GM21529 (cell line): ENCODE results near the gene MDFIC.
"Not testable (repeated sequence)": the region's sequence is repeated elsewhere in the genome, so short reads cannot be mapped to it uniquely, and the experiment has no call there.

ENCODE experiments used
- ATAC-seq: cut with Tn5 transposase; IDR thresholded peaks from one replicate; pipeline ENCODE4 v1.9.1; 2021; ENCODE audit not compliant: unreplicated experiment

The MDFIC gene, protein sequence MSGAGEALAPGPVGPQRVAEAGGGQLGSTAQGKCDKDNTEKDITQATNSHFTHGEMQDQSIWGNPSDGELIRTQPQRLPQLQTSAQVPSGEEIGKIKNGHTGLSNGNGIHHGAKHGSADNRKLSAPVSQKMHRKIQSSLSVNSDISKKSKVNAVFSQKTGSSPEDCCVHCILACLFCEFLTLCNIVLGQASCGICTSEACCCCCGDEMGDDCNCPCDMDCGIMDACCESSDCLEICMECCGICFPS

DNA sequence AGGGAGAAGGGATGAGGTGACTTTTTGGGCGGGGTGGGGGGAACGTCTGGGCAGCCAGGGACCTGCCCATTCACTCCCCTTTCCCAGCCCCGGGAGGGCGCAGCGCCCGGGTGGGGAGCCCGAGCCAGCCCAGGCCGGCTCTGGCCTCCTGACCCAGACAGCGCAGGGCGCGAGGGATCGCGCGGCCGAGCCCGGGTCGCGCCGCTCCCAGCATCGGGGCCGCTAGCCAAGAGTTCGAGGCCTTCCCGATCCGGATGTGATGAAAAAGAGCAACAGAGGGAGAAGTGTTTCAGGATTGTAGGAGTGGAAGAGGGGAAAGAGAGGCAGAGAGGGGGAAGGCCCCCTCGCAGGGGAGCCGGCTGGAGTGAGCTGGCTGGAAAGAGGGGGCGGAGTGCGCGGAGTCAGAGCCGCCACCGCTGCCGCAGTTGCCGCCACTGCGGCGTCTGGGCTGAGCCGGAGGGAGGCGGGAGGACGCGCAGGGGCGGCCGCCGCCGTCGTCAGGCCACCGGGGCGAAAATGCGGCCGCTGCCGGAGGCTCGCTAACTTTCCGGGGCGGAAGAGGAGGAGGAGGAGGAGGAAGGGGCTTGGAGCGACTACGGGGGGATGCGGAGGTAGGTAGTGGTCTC lies at the start of gene MDFIC:
Gene MDFIC, plus strand, starts transcription at position 69 of the 626 bp plus-strand sequence. CDS start 940 bp downstream, outside the sequence.
- peak; percentile 33 for ATAC-seq

DNA sequence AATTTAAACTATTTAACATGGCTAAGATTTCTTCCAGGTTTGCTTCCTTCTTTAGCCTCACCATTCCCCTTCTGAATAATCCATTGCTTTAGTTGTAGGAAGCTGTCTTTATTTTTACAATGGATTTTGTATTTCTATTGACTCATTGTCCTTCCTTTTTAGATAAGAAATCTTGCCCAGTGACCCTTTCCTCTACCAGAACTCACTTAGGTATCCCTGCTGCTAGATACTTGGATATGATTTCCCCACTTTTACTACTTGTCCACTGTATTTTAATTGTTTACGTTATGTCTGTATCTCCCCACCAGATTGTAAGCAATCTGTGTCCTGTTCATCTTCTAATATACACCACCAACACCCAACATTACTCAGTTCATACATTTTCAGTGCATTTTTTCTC lies 47.7 kb upstream of the MDFIC start:
- ATAC-seq = no peak

DNA sequence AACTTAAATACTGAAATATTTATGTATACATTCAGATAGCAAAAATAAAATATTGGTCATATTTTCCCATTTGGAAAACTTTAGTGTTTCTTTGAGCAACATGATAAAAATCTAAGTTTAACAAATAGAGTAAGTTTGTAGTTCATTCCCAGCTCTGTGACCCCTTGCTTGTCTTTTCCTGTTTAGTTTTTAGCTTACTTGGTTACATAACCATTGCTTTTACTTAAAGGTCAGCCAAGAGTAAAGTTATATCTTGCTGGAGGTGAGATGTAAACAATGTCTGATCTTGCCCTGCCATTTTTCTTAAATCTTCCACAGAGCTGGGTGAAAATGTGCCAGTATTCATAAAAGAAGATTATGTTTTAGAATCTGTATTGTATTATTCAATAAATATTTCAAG lies 46.7 kb upstream of the MDFIC start:
- ATAC-seq = no peak

DNA sequence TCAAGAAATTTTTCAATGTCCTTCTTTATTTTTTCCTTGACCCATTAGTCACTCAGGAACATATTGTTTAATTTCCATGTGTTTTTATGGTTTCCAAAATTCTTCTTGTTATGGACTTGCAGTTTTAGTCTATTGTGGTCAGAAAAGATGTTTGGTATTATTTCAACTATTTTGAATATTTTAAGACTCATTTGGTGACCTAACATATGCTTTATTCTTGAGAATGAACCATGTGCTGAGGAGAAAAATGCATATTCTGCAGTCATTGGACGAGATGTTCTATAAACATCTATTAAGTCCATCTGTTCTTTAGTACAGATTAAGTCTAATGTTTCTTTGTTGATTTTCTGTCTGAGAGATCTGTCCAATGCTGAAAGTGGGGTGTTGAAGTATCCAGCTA lies 42.3 kb upstream of the MDFIC start:
- no peak for ATAC-seq

DNA sequence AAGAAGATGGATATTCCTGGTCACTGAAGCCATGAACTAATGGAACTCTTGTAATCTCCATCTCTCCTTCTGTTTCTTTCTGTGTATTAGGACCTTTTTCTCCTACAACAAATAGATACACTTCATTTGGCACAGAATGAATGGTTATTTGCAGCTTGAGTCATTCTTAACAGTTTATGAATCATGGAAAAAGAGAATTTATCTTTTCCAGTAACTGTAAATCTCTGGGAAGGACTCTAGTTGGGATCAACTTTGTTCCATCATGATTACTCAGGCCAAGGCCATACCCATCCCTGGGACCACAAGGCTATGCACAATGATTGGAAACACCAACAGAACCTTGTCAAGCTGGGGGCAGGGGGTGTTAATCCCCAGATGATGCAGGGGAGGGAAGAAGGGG lies 36.1 kb upstream of the MDFIC start:
- ATAC-seq = no peak

DNA sequence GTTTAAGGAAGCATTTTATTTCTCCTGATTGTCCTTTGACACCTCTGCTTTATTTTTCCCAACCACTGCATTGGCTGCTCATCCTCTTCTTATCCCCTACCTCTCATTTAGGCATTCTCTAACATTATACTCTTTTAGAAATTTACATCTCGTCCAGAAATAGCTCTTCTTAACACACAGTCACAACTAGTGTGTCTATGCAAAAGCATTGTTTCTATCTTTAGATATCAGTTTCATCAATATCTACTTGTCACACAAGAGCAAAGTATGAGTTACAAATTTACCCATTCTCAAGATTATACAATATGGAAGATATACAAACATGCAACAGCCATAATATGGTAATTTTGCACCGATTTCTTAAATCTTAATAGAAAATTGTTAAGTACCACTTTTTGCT lies 35.7 kb upstream of the MDFIC start:
- no peak for ATAC-seq

DNA sequence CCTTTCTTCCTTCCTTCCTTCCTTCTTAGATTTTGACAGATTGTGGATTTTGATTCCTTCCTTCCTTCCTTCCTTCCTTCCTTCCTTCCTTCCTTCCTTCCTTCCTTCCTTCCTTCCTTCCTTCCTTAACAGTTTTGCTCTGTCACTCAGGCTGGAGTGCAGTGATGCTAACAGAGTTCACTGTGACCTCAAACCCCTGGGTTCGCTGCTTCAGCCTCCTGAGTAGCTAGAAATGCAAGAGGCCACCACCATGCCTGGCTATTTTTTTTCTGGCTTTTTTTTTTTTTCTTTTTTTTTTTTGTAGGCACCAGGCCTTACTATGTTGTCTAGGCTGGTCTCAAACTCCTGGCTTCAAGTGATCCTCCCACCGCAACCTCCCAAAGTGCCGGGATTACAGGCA lies 32.8 kb upstream of the MDFIC start:
- not testable (repeated sequence) for ATAC-seq

DNA sequence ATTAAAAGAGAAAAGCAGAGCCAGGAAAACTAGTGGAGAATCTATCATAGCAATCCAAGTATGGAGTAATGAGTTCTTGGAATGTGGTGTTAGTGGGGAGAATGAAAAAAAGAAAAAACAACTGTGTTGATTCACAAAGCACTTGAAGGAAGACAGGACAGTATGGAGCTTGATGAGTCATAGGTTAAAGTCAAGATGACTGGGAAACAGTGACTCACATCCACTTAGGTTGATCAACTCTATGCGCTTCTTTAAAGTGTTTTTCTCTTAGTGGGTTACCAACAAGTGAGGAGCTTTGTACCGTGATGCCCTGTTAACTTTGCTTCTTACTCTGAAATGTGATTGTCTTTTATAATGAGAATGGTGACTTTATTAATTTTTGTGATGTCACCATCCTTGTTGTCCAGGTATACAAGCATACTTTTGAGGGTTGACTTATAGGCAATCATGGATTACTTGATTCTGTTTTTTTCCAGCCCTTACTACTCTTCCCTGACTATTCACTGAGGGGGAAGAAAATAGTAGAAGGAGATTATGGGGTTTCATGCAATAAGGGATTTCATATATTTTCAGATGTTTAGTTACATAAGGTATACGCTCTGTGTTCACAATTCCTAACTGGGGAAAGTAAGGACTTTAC lies 32.1 kb upstream of the MDFIC start:
- peak; percentile 78 for ATAC-seq

DNA sequence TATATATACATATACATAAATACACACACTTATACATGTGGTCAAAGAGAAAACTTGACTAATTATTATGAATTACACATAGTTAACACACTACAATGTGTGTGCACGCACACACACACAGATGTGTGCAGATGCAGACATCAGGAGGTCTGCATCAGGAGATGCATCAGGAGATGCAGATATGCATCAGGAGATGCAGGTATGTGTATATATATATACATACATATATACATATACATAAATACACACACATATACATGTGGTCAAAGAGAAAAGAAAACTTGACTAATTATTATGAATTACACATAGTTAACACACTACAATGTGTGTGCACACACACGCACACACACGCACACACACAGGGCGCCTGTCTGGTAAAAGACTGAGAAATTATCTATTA lies 31.3 kb upstream of the MDFIC start:
- no peak for ATAC-seq

DNA sequence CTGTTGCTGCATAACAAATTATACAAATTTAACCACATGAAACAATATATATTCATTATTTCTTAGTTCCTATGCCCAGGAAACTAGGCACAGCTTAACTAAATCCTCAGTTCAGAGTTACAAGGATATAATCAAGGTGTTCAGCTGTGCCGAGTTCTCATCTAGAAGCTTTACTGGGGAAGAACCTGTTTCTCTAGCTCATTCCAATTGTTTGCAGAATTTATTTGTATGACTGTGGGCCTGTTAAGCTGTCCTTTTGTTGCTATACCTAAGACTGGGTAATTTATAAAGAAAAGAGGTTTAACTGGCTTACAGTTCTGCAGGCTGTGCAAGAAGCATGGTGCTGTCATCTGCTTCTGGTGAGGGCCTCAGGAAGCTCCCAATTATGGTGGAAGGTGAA lies 21.8 kb upstream of the MDFIC start:
- no peak for ATAC-seq

DNA sequence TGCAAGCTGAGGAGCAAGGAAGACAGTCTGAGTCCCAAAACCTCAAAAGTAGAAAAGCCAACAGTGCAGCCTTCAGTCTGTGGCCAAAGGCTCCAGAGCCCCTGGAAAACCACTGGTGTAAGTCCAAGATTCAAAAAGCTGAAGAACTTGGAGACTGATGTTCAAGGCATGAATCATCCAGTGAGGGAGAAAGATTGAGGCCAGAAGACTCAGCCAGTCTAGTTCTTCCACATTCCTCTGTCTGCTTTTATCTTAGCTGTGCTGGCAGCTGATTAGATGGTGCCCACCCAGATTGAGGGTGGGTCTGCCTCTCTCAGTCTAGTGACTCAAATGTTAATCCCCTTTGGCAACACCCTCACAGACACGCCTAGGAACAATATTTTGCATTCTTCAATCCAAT lies 20.1 kb upstream of the MDFIC start:
- ATAC-seq = no peak

DNA sequence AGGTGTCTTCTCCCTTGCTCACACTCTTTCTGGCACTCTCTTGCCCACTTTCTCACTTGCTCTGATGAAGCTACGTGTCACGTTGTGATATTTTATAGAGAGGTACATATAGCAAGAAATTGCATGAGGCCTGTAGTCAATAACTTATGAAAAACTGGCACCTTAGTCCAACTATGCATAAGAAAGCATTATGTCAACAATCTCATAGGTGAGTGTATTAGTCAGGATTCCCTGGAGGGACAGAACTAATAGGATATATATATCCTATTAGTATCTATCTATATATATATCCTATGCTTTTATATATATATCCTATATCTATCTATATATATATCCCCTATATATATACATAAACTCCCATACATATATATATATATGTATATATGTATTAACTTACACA lies 18.8 kb upstream of the MDFIC start:
- ATAC-seq = no peak

DNA sequence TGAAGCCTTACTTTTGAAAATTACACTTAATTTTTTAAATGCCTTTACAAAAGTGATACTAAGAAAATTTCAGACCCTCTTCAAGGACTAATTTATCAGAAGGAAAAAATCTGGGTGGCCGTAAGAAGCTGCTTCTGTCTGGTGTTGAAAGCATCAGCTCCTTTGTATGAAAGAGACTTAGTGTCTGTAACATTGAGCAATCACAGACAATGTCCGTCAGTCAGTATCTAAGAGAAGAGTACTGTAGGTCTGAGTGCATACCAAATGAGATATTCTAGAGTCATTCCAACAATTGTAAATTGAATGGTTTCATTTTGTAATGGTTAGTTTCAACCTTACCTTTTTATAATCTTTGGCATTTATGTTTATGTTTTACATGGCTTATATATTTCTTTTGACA lies 11.1 kb upstream of the MDFIC start:
- no peak for ATAC-seq

DNA sequence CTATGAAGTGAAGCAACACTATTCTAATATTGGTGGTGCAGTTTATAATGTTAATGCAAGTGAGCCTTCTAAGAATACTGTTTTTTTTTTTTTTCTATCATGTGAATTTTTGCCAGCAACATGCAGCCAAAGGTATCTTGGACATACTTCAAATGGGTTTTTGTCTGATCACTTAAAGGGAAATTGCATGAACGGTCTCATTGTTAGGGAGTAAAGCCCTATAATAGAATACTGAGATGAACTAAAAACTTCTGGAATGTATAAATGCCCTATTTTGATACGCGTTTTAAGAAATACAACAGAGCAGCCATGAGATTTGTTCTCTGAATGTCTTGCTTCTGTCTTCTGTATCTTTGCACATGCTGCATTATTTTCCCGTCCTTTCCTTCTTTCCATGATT lies 10.5 kb upstream of the MDFIC start:
- ATAC-seq = no peak

DNA sequence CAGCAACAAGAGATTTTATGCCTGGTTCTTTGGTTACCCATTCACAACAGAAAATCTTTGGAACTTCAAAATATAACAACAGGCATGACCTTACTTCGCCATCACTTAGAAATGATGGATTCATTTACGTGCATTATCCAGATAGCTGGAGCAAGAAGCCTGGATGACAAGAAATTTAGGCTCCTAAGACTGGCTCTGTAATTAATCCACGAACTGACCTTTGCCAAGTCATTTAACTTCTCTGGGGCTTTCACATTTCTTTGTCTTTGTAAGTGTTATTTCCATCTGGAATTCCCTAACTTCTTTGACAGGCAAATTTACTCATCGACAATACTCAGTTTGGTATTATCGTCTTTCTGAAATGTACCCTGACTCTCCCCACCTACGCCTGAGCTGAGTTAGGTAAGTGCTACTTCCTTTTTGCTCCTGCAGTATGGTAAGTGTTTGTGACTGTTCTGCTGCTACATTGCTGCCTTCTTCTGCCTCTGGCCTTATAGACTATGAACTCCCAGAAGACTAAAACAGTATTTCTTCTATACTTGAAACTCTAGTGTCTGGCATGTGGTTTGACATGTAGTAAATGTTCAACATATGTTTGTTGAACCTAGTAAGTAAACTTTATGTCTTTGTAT lies 5.5 kb upstream of the MDFIC start:
- peak; percentile 89 for ATAC-seq

DNA sequence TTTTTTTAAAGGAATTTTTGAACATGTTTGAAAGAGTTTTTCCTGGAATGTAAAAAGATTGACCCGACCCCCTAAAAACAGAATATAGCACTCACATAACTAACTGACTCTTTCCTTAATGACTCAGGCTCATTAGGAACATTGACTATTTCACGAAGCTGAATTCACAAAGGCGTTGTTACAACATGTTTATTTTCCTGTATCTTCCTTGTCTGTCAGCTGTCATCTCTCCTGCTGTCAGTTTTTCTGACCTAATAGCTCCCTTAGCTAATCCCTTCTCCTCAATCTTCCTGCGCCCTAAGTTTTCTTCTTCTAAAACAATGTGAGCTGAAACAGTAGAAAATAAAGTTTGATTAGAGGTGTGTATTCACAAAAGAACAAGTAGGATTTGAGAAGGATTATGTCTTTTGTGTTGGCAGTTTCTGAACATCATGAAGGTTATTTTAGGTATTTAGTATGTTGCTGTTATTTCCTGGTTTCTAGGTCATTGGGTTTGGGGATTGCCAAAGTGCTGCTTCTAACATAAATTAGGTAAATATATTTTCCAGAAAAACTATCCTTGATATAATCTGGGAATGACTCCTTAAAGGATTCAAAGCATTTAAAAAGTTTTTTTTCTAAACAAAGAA lies 4.6 kb upstream of the MDFIC start:
- no peak for ATAC-seq

DNA sequence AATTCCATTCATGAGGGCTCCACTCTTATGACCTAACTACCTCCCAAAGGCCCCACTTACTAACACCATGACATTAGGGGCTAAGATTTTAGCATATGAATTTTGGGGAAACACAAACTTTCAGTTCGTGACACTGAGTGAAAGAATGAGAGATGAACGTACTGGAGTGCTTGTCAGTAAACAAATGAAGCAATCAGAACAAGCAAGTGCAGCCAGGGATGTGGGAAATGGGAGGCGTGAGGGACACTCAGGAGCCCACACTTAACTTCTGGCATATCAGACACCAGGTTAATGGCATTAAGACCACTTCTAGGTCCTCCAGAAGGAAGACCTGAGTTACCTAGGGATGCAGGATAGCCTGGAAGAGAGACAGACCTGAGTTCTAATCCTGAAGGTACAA lies 2.3 kb upstream of the MDFIC start:
- ATAC-seq = no peak

DNA sequence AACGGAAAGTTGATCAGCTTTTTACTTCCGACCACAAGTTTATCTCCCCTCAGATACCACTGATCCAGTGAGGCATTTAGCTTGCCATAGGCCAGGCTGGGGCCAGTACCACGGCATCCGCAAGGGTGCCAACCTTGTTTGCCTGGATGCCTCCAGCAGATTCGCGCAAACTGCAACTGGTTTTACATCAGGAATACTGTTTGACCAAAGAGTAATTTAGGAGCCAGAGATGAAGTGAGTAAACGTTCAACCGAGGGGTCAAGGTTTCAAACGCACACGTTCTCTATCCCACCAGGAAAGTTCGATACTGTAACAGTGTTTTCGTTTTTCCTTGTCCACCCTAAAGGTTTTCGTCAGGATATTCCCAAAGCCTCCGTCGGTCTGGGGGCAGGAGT lies 266 bp upstream of the MDFIC start:
- no peak for ATAC-seq

DNA sequence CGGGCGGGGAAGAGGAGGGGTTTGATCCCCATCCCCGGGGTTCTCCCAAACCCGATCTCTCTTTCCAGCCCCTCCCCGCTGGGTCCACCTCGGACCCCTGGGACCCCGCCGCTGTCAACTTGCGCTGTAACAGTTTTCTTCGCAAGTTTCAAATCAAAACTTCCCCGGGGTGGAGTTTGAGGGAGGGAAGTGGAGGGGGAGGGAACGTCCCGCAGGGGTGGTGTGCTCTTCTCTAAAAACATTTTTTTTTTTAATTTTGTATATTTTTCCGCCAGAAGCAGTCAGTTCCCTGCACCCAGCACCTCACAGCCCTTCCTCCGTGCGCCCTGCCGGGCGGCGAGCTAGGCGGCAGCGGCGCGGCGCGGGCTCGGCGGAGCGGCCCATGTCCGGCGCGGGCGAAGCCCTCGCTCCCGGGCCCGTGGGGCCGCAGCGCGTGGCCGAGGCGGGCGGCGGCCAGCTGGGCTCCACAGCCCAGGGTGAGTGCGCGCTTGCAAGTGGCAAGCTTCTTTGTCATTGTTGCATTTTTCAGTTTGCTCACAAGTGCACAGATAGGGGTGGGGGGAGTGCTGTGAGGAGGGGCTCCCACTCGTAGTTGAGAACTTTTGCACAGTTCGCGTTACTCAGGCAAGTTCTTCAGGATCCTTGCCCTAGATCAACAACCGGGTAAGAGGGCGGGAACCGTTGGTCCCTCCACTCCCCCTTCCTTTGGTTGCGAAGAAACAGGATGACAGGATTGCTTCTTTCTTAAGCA lies 933 bp downstream of the MDFIC start:
- peak; percentile 23 for ATAC-seq

DNA sequence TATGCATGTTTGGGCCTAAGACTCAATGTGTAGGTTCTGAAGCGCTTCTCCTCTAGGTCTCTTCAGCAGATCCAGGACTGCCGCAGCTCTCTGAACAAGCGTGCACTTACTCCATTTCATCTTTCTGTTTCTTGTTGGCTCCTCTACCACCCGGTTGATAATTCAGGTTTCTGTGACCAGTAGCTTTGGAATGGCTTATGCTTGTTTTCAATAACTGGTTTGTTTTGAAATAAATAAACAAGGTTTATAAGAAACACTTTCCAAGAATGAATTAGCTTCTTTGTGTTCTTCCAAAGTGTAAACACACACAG lies 1.5 kb downstream of the MDFIC start:
- no peak for ATAC-seq

DNA sequence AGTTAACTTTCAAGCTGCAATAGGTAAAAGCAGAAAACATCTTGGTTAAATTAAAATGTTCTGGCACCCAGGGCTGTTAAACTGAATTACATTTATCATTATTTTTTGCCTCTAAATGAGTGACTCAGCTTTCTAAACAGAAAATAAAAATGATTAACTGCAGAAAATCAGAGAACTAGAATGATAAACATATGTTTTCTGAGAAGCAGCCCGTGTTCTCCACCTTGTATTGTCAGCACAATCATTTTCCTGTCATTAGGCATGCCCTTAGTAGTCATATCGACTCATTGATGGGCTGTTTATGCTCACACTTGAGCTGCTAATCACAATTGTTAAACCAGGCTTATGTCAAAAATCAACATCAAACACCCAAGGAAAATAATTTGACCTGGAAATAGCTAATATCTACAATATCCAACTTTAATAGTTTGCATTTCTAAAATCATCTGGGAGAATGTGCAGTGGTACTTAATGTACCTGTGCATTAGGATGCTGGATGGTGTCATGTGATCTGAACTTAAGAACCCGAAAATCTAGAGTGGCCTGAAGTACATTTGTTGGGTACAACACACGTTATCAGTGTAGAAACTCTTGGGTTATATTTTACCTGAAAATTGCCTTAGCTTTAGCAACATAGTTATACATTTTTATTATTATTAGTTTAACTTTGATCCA lies 2.3 kb downstream of the MDFIC start:
- peak; percentile 27 for ATAC-seq
